ENCODE data around the gene SYT12.

The SYT12 gene

GRCh38 chr11:67029146-67029545, 6.2 kb downstream of the SYT12 start:
- no peak for DNase-seq

GRCh38 chr11:67030976-67031375, 8.0 kb downstream of the SYT12 start:
- DNase-seq, result no peak

GRCh38 chr11:67031791-67032561, 9.0 kb downstream of the SYT12 start:
- no peak for DNase-seq

- no peak for DNase-seq
Measured at GRCh38 chr11:67032830-67033551, 10.1 kb downstream of the SYT12 start.

- no peak for DNase-seq
Measured at GRCh38 chr11:67033661-67034166, 10.8 kb downstream of the SYT12 start.

GRCh38 chr11:67034350-67034749, 11.4 kb downstream of the SYT12 start:
- DNase-seq, result no peak

GRCh38 chr11:67040147-67040546, 17.2 kb downstream of the SYT12 start:
- no peak for DNase-seq

- no peak for DNase-seq
Measured at GRCh38 chr11:67041602-67042001, 18.7 kb downstream of the SYT12 start.

- no peak for DNase-seq
Measured at GRCh38 chr11:67043572-67044349, 20.8 kb downstream of the SYT12 start.

GRCh38 chr11:67044496-67044895, 21.6 kb downstream of the SYT12 start:
- DNase-seq, result no peak

GRCh38 chr11:67045314-67045713, 22.4 kb downstream of the SYT12 start:
- DNase-seq, result no peak

GRCh38 chr11:67048515-67049130, 25.7 kb downstream of the SYT12 start:
- no peak for DNase-seq

- DNase-seq, result no peak
Measured at GRCh38 chr11:67050139-67050538, 27.2 kb downstream of the SYT12 start.

GRCh38 chr11:67051180-67051893, 28.4 kb downstream of the SYT12 start:
- no peak for DNase-seq

GRCh38 chr11:67051945-67052488, 29.1 kb downstream of the SYT12 start:
- DNase-seq, result no peak

GRCh38 chr11:67052891-67053290, 30.0 kb downstream of the SYT12 start:
- DNase-seq, result no peak

GRCh38 chr11:67053896-67054329, 31.0 kb downstream of the SYT12 start:
- no peak for DNase-seq

- no peak for DNase-seq
Measured at GRCh38 chr11:67054346-67054835, 31.5 kb downstream of the SYT12 start.

- DNase-seq, result no peak
Measured at GRCh38 chr11:67054836-67055523, 32.0 kb downstream of the SYT12 start.

GRCh38 chr11:67055812-67056211, 32.9 kb downstream of the SYT12 start:
- no peak for DNase-seq
